WTC11 (cell line): ENCODE results near the gene KRT40. TPM values are rescaled to one million over a fixed set of nuclear protein-coding genes. Genes with fewer than 3 reads are reported as not detected.

Experiments used
- ATAC-seq: fragments of 200-7000 bp; cut with Tn5 transposase; 2 replicates; pipeline ENCODE4 v1.10.0; 2021; ENCODE audit warnings: mild to moderate bottlenecking, moderate library complexity
- CTCF ChIA-PET: fragments of 300-600 bp; sonication (Branson Sonifier 250); formaldehyde crosslinking; loops from one replicate; lab custom pipeline; 2021; ENCODE audit warnings: antibody characterized with exemption; lab: Charles Lee
- POLR2A ChIA-PET: fragments of 350-600 bp; sonication (Branson Sonifier 250); formaldehyde crosslinking; loops from one replicate; lab custom pipeline; 2021; ENCODE audit warnings: antibody characterized with exemption; lab: Charles Lee
- DNase-seq: peaks from one replicate; pipeline ENCODE4 v3.0.0; 2021; ENCODE audit warnings: low spot score
- H3K27ac Mint-ChIP-seq: 2 replicates; pipeline ENCODE4 v1.8.0; 2021; ENCODE audit warnings: mixed read lengths
- H3K27me3 Mint-ChIP-seq: 2 replicates; pipeline ENCODE4 v1.8.0; 2021; ENCODE audit warnings: low read depth, mild to moderate bottlenecking, moderate library complexity, mixed read lengths
- H3K36me3 Mint-ChIP-seq: 2 replicates; pipeline ENCODE4 v1.8.0; 2021; ENCODE audit warnings: mixed read lengths
- H3K4me1 Mint-ChIP-seq: 2 replicates; pipeline ENCODE4 v1.8.0; 2022; ENCODE audit warnings: mixed read lengths
- H3K4me3 Mint-ChIP-seq: 2 replicates; pipeline ENCODE4 v1.8.0; 2021; ENCODE audit warnings: mild to moderate bottlenecking, moderate library complexity, mixed read lengths
- H3K9me3 Mint-ChIP-seq: 2 replicates; pipeline ENCODE4 v1.8.0; 2021; ENCODE audit warnings: mixed read lengths
- ATF2 ChIP-seq: sonication (generic); formaldehyde crosslinking; IDR thresholded peaks from 2 replicates; pipeline ENCODE4 v1.8.1; 2022; ENCODE audit warnings: low read depth, missing genetic modification reagents, borderline replicate concordance
- E2F1 ChIP-seq: sonication (generic); formaldehyde crosslinking; IDR thresholded peaks from 2 replicates; pipeline ENCODE4 v1.8.0; 2022; ENCODE audit warnings: mild to moderate bottlenecking, missing genetic modification reagents
- E2F4 ChIP-seq: sonication (generic); formaldehyde crosslinking; IDR thresholded peaks from 2 replicates; pipeline ENCODE4 v1.8.1; 2022; ENCODE audit warnings: low read depth, mild to moderate bottlenecking, moderate library complexity, missing genetic modification reagents, borderline replicate concordance
- EMX1 ChIP-seq: fragments of 250-450 bp; sonication (Bioruptor Pico); IDR thresholded peaks from 2 replicates; pipeline ENCODE4 v1.8.0; 2021; ENCODE audit warnings: mild to moderate bottlenecking
- ERG ChIP-seq: fragments of 250-450 bp; sonication (Bioruptor Pico); IDR thresholded peaks from 2 replicates; pipeline ENCODE4 v1.8.0; 2021; ENCODE audit warnings: mild to moderate bottlenecking
- IRF1 ChIP-seq: sonication (generic); formaldehyde crosslinking; IDR thresholded peaks from 2 replicates; pipeline ENCODE4 v1.8.0; 2023; ENCODE audit warnings: missing genetic modification reagents
- JUN ChIP-seq: sonication (generic); formaldehyde crosslinking; IDR thresholded peaks from 2 replicates; pipeline ENCODE4 v1.8.0; 2023; ENCODE audit warnings: mild to moderate bottlenecking, missing genetic modification reagents
- KAT7 ChIP-seq: sonication (generic); formaldehyde crosslinking; IDR thresholded peaks from 2 replicates; pipeline ENCODE4 v1.8.1; 2023; ENCODE audit warnings: missing genetic modification reagents, mild to moderate bottlenecking, borderline replicate concordance
- MYBL2 ChIP-seq: sonication (generic); formaldehyde crosslinking; IDR thresholded peaks from 2 replicates; pipeline ENCODE4 v1.8.1; 2023; ENCODE audit warnings: mild to moderate bottlenecking, moderate library complexity, missing genetic modification reagents
- PRDM15 ChIP-seq: sonication (generic); formaldehyde crosslinking; IDR thresholded peaks from 2 replicates; pipeline ENCODE4 v1.8.0; 2022; ENCODE audit warnings: missing genetic modification reagents
- PRRX2 ChIP-seq: fragments of 250-450 bp; sonication (Bioruptor Pico); IDR thresholded peaks from 2 replicates; pipeline ENCODE4 v1.8.0; 2021; ENCODE audit warnings: mild to moderate bottlenecking
- TCF7 ChIP-seq: sonication (generic); formaldehyde crosslinking; IDR thresholded peaks from 2 replicates; pipeline ENCODE4 v1.8.0; 2022; ENCODE audit warnings: mild to moderate bottlenecking, low read depth, missing genetic modification reagents, moderate library complexity
- USF1 ChIP-seq: sonication (generic); formaldehyde crosslinking; IDR thresholded peaks from 2 replicates; pipeline ENCODE4 v1.8.0; 2022; ENCODE audit warnings: mild to moderate bottlenecking, missing genetic modification reagents
- ZBTB43 ChIP-seq: sonication (generic); formaldehyde crosslinking; IDR thresholded peaks from 2 replicates; pipeline ENCODE4 v1.8.1; 2023; ENCODE audit warnings: mild to moderate bottlenecking, missing genetic modification reagents
- ZNF121 ChIP-seq: sonication (generic); formaldehyde crosslinking; IDR thresholded peaks from 2 replicates; pipeline ENCODE4 v1.8.0; 2023; ENCODE audit warnings: missing genetic modification reagents
- ZNF232 ChIP-seq: sonication (generic); formaldehyde crosslinking; IDR thresholded peaks from 2 replicates; pipeline ENCODE4 v1.8.0; 2022; ENCODE audit warnings: mild to moderate bottlenecking, missing genetic modification reagents
- total RNA-seq: library from RNA; stranded (reverse); gene quantifications from 3 replicates; pipeline ENCODE4 v1.2.3, GENCODE V29; 2021

Gene KRT40
- total RNA-seq, 1 experiment from 2014 or later: not detected

GRCh38 chr17:40947929-40948328 is 36.2 kb downstream of the KRT40 start:
- CTCF ChIA-PET: no interaction called here
- ATAC-seq: no peak

GRCh38 chr17:40945414-40945813 is 38.7 kb downstream of the KRT40 start:
- no peaks in the 10 kb centered on the region for H3K36me3 Mint-ChIP-seq
- H3K9me3 Mint-ChIP-seq: peaks cover 3% of the 10 kb centered on the region; the same call in 1 of the 2 replicates
- no peak for ATAC-seq
- no peak for TF ChIP-seq EMX1 (CRISPR knock-in tag)
- TF ChIP-seq TCF7 (CRISPR knock-in tag): no peak
- TF ChIP-seq E2F4: no peak
- TF ChIP-seq KAT7 (CRISPR knock-in tag): no peak
- no peak for TF ChIP-seq USF1 (CRISPR knock-in tag)
- no peak for TF ChIP-seq E2F1
- no peak for TF ChIP-seq ZBTB43
- no peak for TF ChIP-seq PRRX2 (CRISPR knock-in tag)
- no peak for TF ChIP-seq ERG (CRISPR knock-in tag)
- no peak for TF ChIP-seq JUN (CRISPR knock-in tag)
- TF ChIP-seq ZNF232 (CRISPR knock-in tag): no peak
- H3K4me1 Mint-ChIP-seq: 0 out of 2 replicates have a peak, but pooled peaks cover 2% of the 10 kb centered on the region
- no peak overlapping the region for H3K27ac Mint-ChIP-seq
- no peak overlapping the region for H3K4me3 Mint-ChIP-seq
- H3K27me3 Mint-ChIP-seq: no peaks in the 10 kb centered on the region
- CTCF ChIA-PET: no interaction called here
- DNase-seq: no peak
- POLR2A ChIA-PET: no interaction called here

More at GRCh38 chr17:40947929-40948328, 36.2 kb downstream of the KRT40 start:
- Mint-ChIP-seq H3K36me3 (no peaks in the 10 kb centered on the region), H3K27ac (no peak overlapping the region), H3K4me3 (no peak overlapping the region), H3K4me1 (0 out of 2 replicates have a peak, but pooled peaks cover 2% of the 10 kb centered on the region), H3K27me3 (no peaks in the 10 kb centered on the region), H3K9me3 (peaks cover 3% of the 10 kb centered on the region; the same call in 1 of the 2 replicates)
- POLR2A ChIA-PET: no interaction called here
- no peak for TF ChIP-seq ZBTB43
- no peak for TF ChIP-seq IRF1 (CRISPR knock-in tag)
- no peak for DNase-seq

GRCh38 chr17:40944531-40944930 is 39.6 kb downstream of the KRT40 start:
- 0 out of 2 replicates have a peak, but pooled peaks cover 2% of the 10 kb centered on the region for H3K4me1 Mint-ChIP-seq
- H3K36me3 Mint-ChIP-seq: no peaks in the 10 kb centered on the region
- no peak overlapping the region for H3K27ac Mint-ChIP-seq
- ChIA-PET POLR2A (no interaction called here), CTCF (no interaction called here)
- H3K4me3 Mint-ChIP-seq: no peak overlapping the region
- no peak for ATAC-seq
- peaks cover 3% of the 10 kb centered on the region; the same call in 1 of the 2 replicates for H3K9me3 Mint-ChIP-seq
- no peak for DNase-seq
- H3K27me3 Mint-ChIP-seq: no peaks in the 10 kb centered on the region
- no peak for TF ChIP-seq ATF2 (CRISPR knock-in tag)
- TF ChIP-seq PRDM15 (CRISPR knock-in tag): no peak
- no peak for TF ChIP-seq KAT7 (CRISPR knock-in tag)
- TF ChIP-seq IRF1 (CRISPR knock-in tag): no peak
- no peak for TF ChIP-seq JUN (CRISPR knock-in tag)
- TF ChIP-seq ZNF121 (CRISPR knock-in tag): no peak
- TF ChIP-seq MYBL2 (CRISPR knock-in tag): no peak
